Thyroid gland (tissue), 4 donors: ENCODE results near the gene KRTAP4-8.

ENCODE experiments used
- CTCF ChIP-seq, 6 experiments: fragments of 200-600 bp in 3 of 6; fragments of 450-650 bp in 3 of 6; sonication (generic) in 3 of 6; IDR thresholded peaks; one replicate each; pipeline ENCODE4 v1.5.1; 2016 to 2019; ENCODE audit warnings: antibody characterized with exemption in 6 of 6, mild to moderate bottlenecking in 2 of 6, inconsistent platforms in 1 of 6, moderate library complexity in 1 of 6
- POLR2A ChIP-seq, 2 donors: fragments of 450-650 bp; IDR thresholded peaks; one replicate each; pipeline ENCODE4 v1.6.1; 2017; ENCODE audit warnings: antibody characterized with exemption in 2 of 2, mild to moderate bottlenecking in 2 of 2, moderate library complexity in 1 of 2

DNA sequence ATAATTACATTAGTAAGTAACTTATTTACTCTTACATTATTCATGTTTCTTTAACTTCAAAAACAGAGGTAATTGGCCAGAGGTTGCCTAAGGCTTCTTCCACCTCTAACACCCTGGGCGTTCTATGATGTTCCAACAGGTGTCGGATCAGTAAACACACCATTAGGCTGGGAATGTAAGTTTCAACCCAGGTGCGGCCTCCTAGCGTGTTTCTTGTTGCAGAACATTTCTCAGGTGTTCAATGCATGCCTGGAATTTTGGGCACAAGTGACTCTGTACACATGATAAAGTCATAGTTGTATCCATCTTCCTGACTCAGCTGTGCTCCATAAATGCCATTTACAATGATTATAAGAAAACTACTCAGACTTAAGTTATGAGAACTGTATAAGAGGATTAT, 43.9 kb downstream of the KRTAP4-8 start:
- TF ChIP-seq CTCF (IDR thresholded peaks at IDR 0.05) (no peak), POLR2A (IDR thresholded peaks at IDR 0.05) (no peak)
